GM19463 (cell line): Measurements from ENCODE around the gene FIBCD1.

Source experiments
- ATAC-seq: cut with Tn5 transposase; IDR thresholded peaks from one replicate; pipeline ENCODE4 v1.9.1; 2021; ENCODE audit warnings: mild to moderate bottlenecking, moderate library complexity; ENCODE audit not compliant: unreplicated experiment

Gene FIBCD1

DNA sequence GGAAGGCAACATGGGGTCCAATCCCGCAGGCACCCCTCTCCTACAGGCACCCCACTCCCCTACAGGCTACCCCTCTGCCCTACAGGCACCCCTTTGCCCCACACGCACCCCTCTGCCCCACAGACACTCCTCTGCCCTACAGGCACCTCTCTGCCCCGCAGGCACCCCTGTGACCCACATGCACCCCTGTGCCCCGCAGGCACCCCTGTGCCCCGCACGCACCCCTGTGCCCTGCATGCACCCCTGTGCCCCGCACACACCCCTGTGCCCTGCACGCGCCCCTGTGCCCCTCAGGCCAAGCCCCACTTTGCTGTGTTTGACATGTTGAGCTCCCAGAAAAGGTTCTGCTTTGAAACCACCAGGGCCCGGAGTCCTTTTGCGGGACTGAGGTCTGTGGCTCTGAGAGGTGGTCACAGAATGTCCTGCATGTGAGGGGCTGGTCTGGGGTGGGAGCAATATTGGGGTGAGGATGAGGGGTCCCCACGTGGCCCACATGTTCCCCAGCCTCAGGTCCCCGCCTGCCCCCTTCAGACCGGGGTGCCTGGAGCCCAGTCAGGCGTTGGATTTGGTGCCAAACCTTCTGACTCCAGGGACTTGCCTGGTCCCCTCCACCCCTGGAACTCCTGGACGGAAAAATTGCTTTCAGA lies 41.8 kb downstream of the FIBCD1 start:
- no peak for ATAC-seq

- no peak for ATAC-seq
These were observed 42.6 kb downstream of the FIBCD1 start, which contains the start of gene QRFP for GRCh38 chr9:130896233-130897014. QRFP (minus strand) TSS chr9:130896812; CDS start chr9:130893838, 2,974 bp downstream.

GRCh38 chr9:130895481-130896232 lies 43.4 kb downstream of the FIBCD1 start:
- no peak for ATAC-seq

GRCh38 chr9:130895038-130895437 lies 44.0 kb downstream of the FIBCD1 start:
- no peak for ATAC-seq

GRCh38 chr9:130894546-130894945 lies 44.5 kb downstream of the FIBCD1 start:
- no peak for ATAC-seq

- ATAC-seq = no peak
These were observed 45.5 kb downstream of the FIBCD1 start for GRCh38 chr9:130893341-130894101.

GRCh38 chr9:130892477-130893304 lies 46.4 kb downstream of the FIBCD1 start:
- ATAC-seq = no peak

- ATAC-seq = no peak
These were observed 47.2 kb downstream of the FIBCD1 start for GRCh38 chr9:130891688-130892476.

- no peak for ATAC-seq
These were observed 48.0 kb downstream of the FIBCD1 start for GRCh38 chr9:130890870-130891687.

- ATAC-seq = no peak
These were observed 48.9 kb downstream of the FIBCD1 start for GRCh38 chr9:130890124-130890523.

- no peak for ATAC-seq
These were observed 50.7 kb downstream of the FIBCD1 start for GRCh38 chr9:130888146-130888885.

GRCh38 chr9:130887494-130888144 lies 51.4 kb downstream of the FIBCD1 start:
- no peak for ATAC-seq

DNA sequence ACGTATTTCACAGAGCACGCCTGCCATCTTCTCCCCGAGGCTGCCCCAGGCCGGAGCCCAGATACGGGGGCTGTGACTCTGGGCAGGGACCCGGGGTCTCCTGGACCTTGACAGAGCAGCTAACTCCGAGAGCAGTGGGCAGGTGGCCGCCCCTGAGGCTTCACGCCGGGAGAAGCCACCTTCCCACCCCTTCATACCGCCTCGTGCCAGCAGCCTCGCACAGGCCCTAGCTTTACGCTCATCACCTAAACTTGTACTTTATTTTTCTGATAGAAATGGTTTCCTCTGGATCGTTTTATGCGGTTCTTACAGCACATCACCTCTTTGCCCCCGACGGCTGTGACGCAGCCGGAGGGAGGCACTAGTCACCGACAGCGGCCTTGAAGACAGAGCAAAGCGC lies 52.1 kb downstream of the FIBCD1 start:
- no peak for ATAC-seq

DNA sequence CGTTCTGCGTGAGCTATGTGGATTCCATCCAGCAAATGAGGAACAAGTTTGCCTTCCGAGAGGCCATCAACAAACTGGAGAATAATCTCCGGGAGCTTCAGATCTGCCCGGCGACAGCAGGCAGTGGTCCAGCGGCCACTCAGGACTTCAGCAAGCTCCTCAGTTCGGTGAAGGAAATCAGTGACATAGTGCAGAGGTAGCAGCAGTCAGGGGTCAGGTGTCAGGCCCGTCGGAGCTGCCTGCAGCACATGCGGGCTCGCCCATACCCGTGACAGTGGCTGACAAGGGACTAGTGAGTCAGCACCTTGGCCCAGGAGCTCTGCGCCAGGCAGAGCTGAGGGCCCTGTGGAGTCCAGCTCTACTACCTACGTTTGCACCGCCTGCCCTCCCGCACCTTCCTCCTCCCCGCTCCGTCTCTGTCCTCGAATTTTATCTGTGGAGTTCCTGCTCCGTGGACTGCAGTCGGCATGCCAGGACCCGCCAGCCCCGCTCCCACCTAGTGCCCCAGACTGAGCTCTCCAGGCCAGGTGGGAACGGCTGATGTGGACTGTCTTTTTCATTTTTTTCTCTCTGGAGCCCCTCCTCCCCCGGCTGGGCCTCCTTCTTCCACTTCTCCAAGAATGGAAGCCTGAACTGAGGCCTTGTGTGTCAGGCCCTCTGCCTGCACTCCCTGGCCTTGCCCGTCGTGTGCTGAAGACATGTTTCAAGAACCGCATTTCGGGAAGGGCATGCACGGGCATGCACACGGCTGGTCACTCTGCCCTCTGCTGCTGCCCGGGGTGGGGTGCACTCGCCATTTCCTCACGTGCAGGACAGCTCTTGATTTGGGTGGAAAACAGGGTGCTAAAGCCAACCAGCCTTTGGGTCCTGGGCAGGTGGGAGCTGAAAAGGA lies 53.3 kb downstream of the FIBCD1 start:
- ATAC-seq = no peak

- no peak for ATAC-seq
These were observed 54.2 kb downstream of the FIBCD1 start for GRCh38 chr9:130884542-130885483.
